ENCODE data around the gene PPP2R2C. TPM values are rescaled to one million over a fixed set of nuclear protein-coding genes. Genes with fewer than 3 reads are reported as not detected.

Gene PPP2R2C
- total RNA-seq, 1 experiment from 2014 or later, result 32.9 TPM

DNA sequence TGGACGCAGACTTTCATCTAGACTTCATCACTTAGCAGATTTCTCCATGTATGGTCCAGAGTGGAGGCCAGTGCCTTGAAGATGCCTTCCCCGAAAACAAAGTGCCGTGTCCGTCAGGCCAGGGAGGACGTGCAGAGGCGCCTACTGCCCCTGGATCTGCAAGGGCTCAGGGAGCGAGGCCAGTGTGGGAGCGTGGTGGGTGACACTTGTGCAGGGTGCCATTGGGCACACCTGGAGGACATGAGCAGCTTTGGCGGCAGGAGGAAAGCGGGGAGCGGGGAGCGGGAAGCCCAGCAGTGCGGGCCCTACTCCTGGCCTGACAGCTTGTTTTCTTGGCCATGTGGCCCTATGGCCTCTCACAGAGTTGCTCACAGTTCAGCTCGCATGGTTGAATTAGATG, 176.9 kb downstream of the PPP2R2C start:
- POLR2A ChIA-PET, result no interaction called here
- Histone ChIP-seq H2AFZ (ENCODE audit: low read depth, low read length, poor library complexity, severe bottlenecking) (no peak overlapping the region), H3K9ac (ENCODE audit: low read length) (no peak overlapping the region), H3K4me2 (ENCODE audit: low read length) (no peak overlapping the region), H4K20me1 (ENCODE audit: insufficient read depth) (no peaks in the 10 kb centered on the region), H3K9me2 (ENCODE audit: insufficient read depth) (no peaks in the 10 kb centered on the region), H3K27me3 (ENCODE audit: insufficient read depth, low read length) (no peaks in the 10 kb centered on the region), H3K36me3 (ENCODE audit: control insufficient read depth in 1 of 2, insufficient read depth in 2 of 2, low read length in 2 of 2) (no peaks in the 10 kb centered on the region), H3K27ac (ENCODE audit: low read depth, low read length) (no peak overlapping the region), H3K4me1 (ENCODE audit: control insufficient read depth in 1 of 2, insufficient read depth in 2 of 2, low read length in 2 of 2) (no peaks in the 10 kb centered on the region), H3K9me3 (ENCODE audit: control insufficient read depth in 1 of 2, insufficient read depth in 1 of 2, low read depth in 1 of 2, low read length in 2 of 2) (no peaks in the 10 kb centered on the region), H3K79me2 (ENCODE audit: insufficient read depth, low read length) (no peaks in the 10 kb centered on the region), H3K4me3 (replicated peaks in 1 of 2; ENCODE audit: low read depth in 1 of 2, low read length in 2 of 2) (no peak overlapping the region)
- no TSS peak for BruUV-seq (replicated peaks)
- RAD21 ChIA-PET (ENCODE audit: low non-redundant PET in 1 of 2, low total read pairs in 2 of 2, uncharacterized antibody in 2 of 2, unreplicated experiment in 2 of 2), result no interaction called here
- intact Hi-C loops (cut with micrococcal nuclease), result no loop called here
- CTCF ChIA-PET, result no interaction called here
- ATAC-seq (no peak), DNase-seq (ENCODE audit: low read depth, low spot score) (no peak)
- no peak for TF ChIP-seq YY1 (IDR thresholded peaks at IDR 0.05; ENCODE audit: extremely low read depth, insufficient replicate concordance, low read depth, low read length)
- no peak for TF ChIP-seq ZFX (IDR thresholded peaks at IDR 0.05)
- TF ChIP-seq CEBPB (IDR thresholded peaks at IDR 0.05; ENCODE audit: low read depth), result no peak
- TF ChIP-seq, protein P1, sequence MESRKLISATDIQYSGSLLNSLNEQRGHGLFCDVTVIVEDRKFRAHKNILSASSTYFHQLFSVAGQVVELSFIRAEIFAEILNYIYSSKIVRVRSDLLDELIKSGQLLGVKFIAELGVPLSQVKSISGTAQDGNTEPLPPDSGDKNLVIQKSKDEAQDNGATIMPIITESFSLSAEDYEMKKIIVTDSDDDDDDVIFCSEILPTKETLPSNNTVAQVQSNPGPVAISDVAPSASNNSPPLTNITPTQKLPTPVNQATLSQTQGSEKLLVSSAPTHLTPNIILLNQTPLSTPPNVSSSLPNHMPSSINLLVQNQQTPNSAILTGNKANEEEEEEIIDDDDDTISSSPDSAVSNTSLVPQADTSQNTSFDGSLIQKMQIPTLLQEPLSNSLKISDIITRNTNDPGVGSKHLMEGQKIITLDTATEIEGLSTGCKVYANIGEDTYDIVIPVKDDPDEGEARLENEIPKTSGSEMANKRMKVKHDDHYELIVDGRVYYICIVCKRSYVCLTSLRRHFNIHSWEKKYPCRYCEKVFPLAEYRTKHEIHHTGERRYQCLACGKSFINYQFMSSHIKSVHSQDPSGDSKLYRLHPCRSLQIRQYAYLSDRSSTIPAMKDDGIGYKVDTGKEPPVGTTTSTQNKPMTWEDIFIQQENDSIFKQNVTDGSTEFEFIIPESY (IDR thresholded peaks at IDR 0.05; ENCODE audit: extremely low read depth, insufficient replicate concordance, low read length), result no peak
- TF ChIP-seq POLR2A (IDR thresholded peaks at IDR 0.05; ENCODE audit: borderline replicate concordance, extremely low read depth, insufficient read depth, insufficient read length), result no peak
- TF ChIP-seq, protein P2, sequence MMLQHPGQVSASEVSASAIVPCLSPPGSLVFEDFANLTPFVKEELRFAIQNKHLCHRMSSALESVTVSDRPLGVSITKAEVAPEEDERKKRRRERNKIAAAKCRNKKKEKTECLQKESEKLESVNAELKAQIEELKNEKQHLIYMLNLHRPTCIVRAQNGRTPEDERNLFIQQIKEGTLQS (IDR thresholded peaks at IDR 0.05), result no peak
- TF ChIP-seq, protein P3, sequence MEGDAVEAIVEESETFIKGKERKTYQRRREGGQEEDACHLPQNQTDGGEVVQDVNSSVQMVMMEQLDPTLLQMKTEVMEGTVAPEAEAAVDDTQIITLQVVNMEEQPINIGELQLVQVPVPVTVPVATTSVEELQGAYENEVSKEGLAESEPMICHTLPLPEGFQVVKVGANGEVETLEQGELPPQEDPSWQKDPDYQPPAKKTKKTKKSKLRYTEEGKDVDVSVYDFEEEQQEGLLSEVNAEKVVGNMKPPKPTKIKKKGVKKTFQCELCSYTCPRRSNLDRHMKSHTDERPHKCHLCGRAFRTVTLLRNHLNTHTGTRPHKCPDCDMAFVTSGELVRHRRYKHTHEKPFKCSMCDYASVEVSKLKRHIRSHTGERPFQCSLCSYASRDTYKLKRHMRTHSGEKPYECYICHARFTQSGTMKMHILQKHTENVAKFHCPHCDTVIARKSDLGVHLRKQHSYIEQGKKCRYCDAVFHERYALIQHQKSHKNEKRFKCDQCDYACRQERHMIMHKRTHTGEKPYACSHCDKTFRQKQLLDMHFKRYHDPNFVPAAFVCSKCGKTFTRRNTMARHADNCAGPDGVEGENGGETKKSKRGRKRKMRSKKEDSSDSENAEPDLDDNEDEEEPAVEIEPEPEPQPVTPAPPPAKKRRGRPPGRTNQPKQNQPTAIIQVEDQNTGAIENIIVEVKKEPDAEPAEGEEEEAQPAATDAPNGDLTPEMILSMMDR (IDR thresholded peaks at IDR 0.05 in 2 of 3, conservative IDR thresholded peaks at IDR 0.05 in 1 of 3; ENCODE audit: borderline replicate concordance in 1 of 3, insufficient read depth in 1 of 3, low read depth in 2 of 3, low read length in 2 of 3), result no peak
- no peak for TF ChIP-seq FOSL1 (IDR thresholded peaks at IDR 0.05; ENCODE audit: low read depth)
- TF ChIP-seq SP1 (IDR thresholded peaks at IDR 0.05; ENCODE audit: low read depth), result no peak
- TF ChIP-seq EGR1 (IDR thresholded peaks at IDR 0.05; ENCODE audit: low read depth), result no peak
- no peak for TF ChIP-seq JUND (IDR thresholded peaks at IDR 0.05)
- TF ChIP-seq RAD21 (IDR thresholded peaks at IDR 0.05; ENCODE audit: low read depth), result no peak
- TF ChIP-seq TCF7L2 (IDR thresholded peaks at IDR 0.05; ENCODE audit: borderline replicate concordance, extremely low read depth, insufficient read depth, insufficient read length), result no peak
- no peak for TF ChIP-seq ELF1 (IDR thresholded peaks at IDR 0.05; ENCODE audit: borderline replicate concordance, low read depth)
- TF ChIP-seq POLR2AphosphoS5 (IDR thresholded peaks at IDR 0.05; ENCODE audit: low read depth, low read length), result no peak
- TF ChIP-seq EZH2phosphoT487 (IDR thresholded peaks at IDR 0.05; ENCODE audit: borderline replicate concordance), result no peak

All from HCT116 (cell line).